ENCODE measurements around the gene PMIS2. TPM values are rescaled to one million over a fixed set of nuclear protein-coding genes. Genes with fewer than 3 reads are reported as not detected.

The PMIS2 gene
- total RNA-seq, 2 donors from 2014 or later, result not detected

- no peak for DNase-seq (ENCODE audit: low spot score)
- WGBS, result 92% methylated on average over 13 of the region's 13 CpGs
- H3K4me3 ChIP-seq, result no peak overlapping the region
- H3K9me3 ChIP-seq, result no peaks in the 10 kb centered on the region
- H3K36me3 ChIP-seq, result no peaks in the 10 kb centered on the region
- TF ChIP-seq POLR2A (IDR thresholded peaks at IDR 0.05) (no peak), CTCF (IDR thresholded peaks at IDR 0.05) (no peak), POLR2AphosphoS5 (IDR thresholded peaks at IDR 0.05) (no peak)
- H3K27me3 ChIP-seq (replicated peaks; ENCODE audit: insufficient read depth), result no peaks in the 10 kb centered on the region
- H3K4me1 ChIP-seq (replicated peaks), result no peaks in the 10 kb centered on the region
- intact Hi-C loops (cut with DNase I), result no loop called here
- H3K27ac ChIP-seq, result no peak overlapping the region
These were observed 36.8 kb downstream of the PMIS2 start for GRCh38 chr19:35622750-35623149.

GRCh38 chr19:35623327-35624010, 37.5 kb downstream of the PMIS2 start:
- Histone ChIP-seq H3K36me3 (no peaks in the 10 kb centered on the region), H3K27ac (no peak overlapping the region), H3K4me1 (replicated peaks) (no peaks in the 10 kb centered on the region), H3K9me3 (no peaks in the 10 kb centered on the region), H3K27me3 (replicated peaks; ENCODE audit: insufficient read depth) (no peaks in the 10 kb centered on the region), H3K4me3 (no peak overlapping the region)
- WGBS, result 91% methylated on average over 6 of the region's 6 CpGs
- intact Hi-C loops (cut with DNase I), result no loop called here
- DNase-seq (ENCODE audit: low spot score), result no peak
- TF ChIP-seq POLR2A (IDR thresholded peaks at IDR 0.05) (no peak), CTCF (IDR thresholded peaks at IDR 0.05) (no peak), POLR2AphosphoS5 (IDR thresholded peaks at IDR 0.05) (no peak)

GRCh38 chr19:35628264-35628564, 42.2 kb downstream of the PMIS2 start:
- H3K4me1 ChIP-seq (replicated peaks), result no peaks in the 10 kb centered on the region
- peaks cover 6 to 19% of the 10 kb centered on the region in 2 donors for H3K36me3 ChIP-seq
- DNase-seq (ENCODE audit: low spot score), result no peak
- 2% methylated on average over 9 of the region's 9 CpGs for WGBS
- peak overlapping the region; percentile 98 to 99 for H3K4me3 ChIP-seq
- intact Hi-C loops (cut with DNase I), result loop anchor here (5.0 kb wide), 1 partner anchor 81 kb away; the partner anchor contains the start of gene TMEM147
- H3K9me3 ChIP-seq, result no peaks in the 10 kb centered on the region
- peak overlapping the region; percentile 88 for H3K27ac ChIP-seq
- no peaks in the 10 kb centered on the region for H3K27me3 ChIP-seq (replicated peaks; ENCODE audit: insufficient read depth)
- no peak for TF ChIP-seq POLR2AphosphoS5 (IDR thresholded peaks at IDR 0.05)
- no peak for TF ChIP-seq CTCF (IDR thresholded peaks at IDR 0.05)
- TF ChIP-seq POLR2A (IDR thresholded peaks at IDR 0.05), result no peak

GRCh38 chr19:35628565-35629331, 42.8 kb downstream of the PMIS2 start, which contains the start of gene RBM42:
TSS of gene RBM42 (plus strand) at chr19:35629036. CDS start at chr19:35629154, 118 bp downstream.
- Histone ChIP-seq H3K27ac (peak within 1 kb of the TSS; percentile 88), H3K36me3 (peaks cover 11 to 24% of the 10 kb centered on the region in 2 donors), H3K9me3 (no peaks in the 10 kb centered on the region), H3K4me1 (replicated peaks) (no peaks in the 10 kb centered on the region), H3K4me3 (peak within 1 kb of the TSS; percentile 98 to 99), H3K27me3 (replicated peaks; ENCODE audit: insufficient read depth) (no peaks in the 10 kb centered on the region)
- under 1% methylated on average over 49 of the region's 56 CpGs for WGBS
- DNase-seq (ENCODE audit: low spot score), result peak; percentile 96
- TF ChIP-seq POLR2AphosphoS5 (IDR thresholded peaks at IDR 0.05) (peak; percentile 99), POLR2A (IDR thresholded peaks at IDR 0.05) (peak; percentile 43), CTCF (IDR thresholded peaks at IDR 0.05) (peak in 1 of 4 experiments; percentile 41)
- intact Hi-C loops (cut with DNase I), result loop anchor here (5.0 kb wide), 1 partner anchor 81 kb away; the partner anchor contains the start of gene TMEM147

All from prostate gland (tissue), 2 donors.